Kidney (tissue), 14 donors: Measurements from ENCODE around the gene KIF2B. TPM values are rescaled to one million over a fixed set of nuclear protein-coding genes. Genes with fewer than 3 reads are reported as not detected.
"Not testable (repeated sequence)": the region's sequence is repeated elsewhere in the genome, so short reads cannot be mapped to it uniquely, and the experiment has no call there.

Source experiments
- DNase-seq, 5 donors: peaks; one replicate each; pipeline ENCODE4 v3.0.0-alpha.2; 2013 to 2020
- FAIRE-seq: peaks from 2 replicates; lab custom pipeline; 2012; peaks lifted over from hg19 to GRCh38; lab: Jason Lieb, UNC
- H3K27ac ChIP-seq, 2 donors: one replicate each; pipeline ENCODE4 v1.7.0; 2013; ENCODE audit warnings: low read depth in 2 of 2, low read length in 2 of 2, inconsistent platforms in 1 of 2
- H3K27me3 ChIP-seq: one replicate; pipeline ENCODE4 v1.7.1; 2013; ENCODE audit warnings: low read length, inconsistent platforms; ENCODE audit not compliant: control insufficient read depth, insufficient read depth
- H3K36me3 ChIP-seq, 3 donors: one replicate each; pipeline versions ENCODE4 v1.7.0 to v1.7.1; 2013; ENCODE audit warnings: low read length in 3 of 3, control low read depth in 1 of 3, inconsistent platforms in 1 of 3; ENCODE audit not compliant: insufficient read depth in 3 of 3, control insufficient read depth in 2 of 3
- H3K4me1 ChIP-seq, 3 donors: one replicate each; pipeline versions ENCODE4 v1.7.0 to v1.7.1; 2013; ENCODE audit warnings: low read length in 3 of 3, inconsistent platforms in 1 of 3, low read depth in 1 of 3; ENCODE audit not compliant: control insufficient read depth in 2 of 3, insufficient read depth in 2 of 3
- H3K4me3 ChIP-seq, 3 donors: one replicate each; pipeline versions ENCODE4 v1.7.0 to v1.8.1; 2013; ENCODE audit warnings: low read length in 3 of 3, control low read depth in 1 of 3, inconsistent platforms in 1 of 3
- H3K9ac ChIP-seq, 3 donors: one replicate each; pipeline versions ENCODE4 v1.7.0 to v1.7.1; 2013; ENCODE audit warnings: low read length in 3 of 3, control low read depth in 1 of 3, inconsistent platforms in 1 of 3
- H3K9me3 ChIP-seq, 3 donors: one replicate each; pipeline versions ENCODE4 v1.7.0 to v1.7.1; 2013; ENCODE audit warnings: low read length in 3 of 3, control low read depth in 1 of 3, inconsistent platforms in 1 of 3; ENCODE audit not compliant: control insufficient read depth in 2 of 3, insufficient read depth in 1 of 3
- CTCF ChIP-seq: IDR thresholded peaks from 3 replicates; pipeline ENCODE4 v1.5.1; 2012; ENCODE audit warnings: mild to moderate bottlenecking, moderate library complexity, borderline replicate concordance; ENCODE audit not compliant: insufficient read depth; ENCODE audit errors: extremely low read depth
- intact Hi-C: fragments of 100-400 bp; cut with DNase I; formaldehyde crosslinking; loops from one replicate; pipeline ENCODE4 v1.11.1; 2022
- polyA plus RNA-seq: library from polyadenylated mRNA; stranded (reverse); fragments of 350-450 nt; fragmentation: Illumina TruSeq; extraction: RNeasy Lipid Tissue Mini Kit (QIAGEN cat#74804); gene quantifications from one replicate; pipeline ENCODE4 v1.2.3, GENCODE V29; 2014; ENCODE audit warnings: low read depth, low replicate concordance; ENCODE audit not compliant: insufficient read depth
- total RNA-seq: library from RNA; stranded (reverse); fragmentation: NEBNext Ultra II Directional; extraction: Animal tissue kit (Norgen Biotek cat#: 25700); gene quantifications from one replicate; pipeline ENCODE4 v1.2.1, GENCODE V29; 2021
- donor health status: control.
- donor health status: control.
- donor health status: control.
- donor health status: control.
- donor health status: control.
- donor health status: DM: yes; HTN: yes; CAD: no.
- donor health status: Normal renal cell carcinoma (clear cell type).

Gene KIF2B
- total and polyA plus RNA-seq, 2 donors from 2014 or later: not detected

GRCh38 chr17:53823341-53824050 lies 769 bp downstream of the KIF2B start:
- H3K4me1 ChIP-seq: no peaks in the 10 kb centered on the region
- no peak for FAIRE-seq
- intact Hi-C loops: no loop called here
- H3K27me3 ChIP-seq: no peaks in the 10 kb centered on the region
- no peak for TF ChIP-seq CTCF
- no peak overlapping the region for H3K27ac ChIP-seq
- no peaks in the 10 kb centered on the region for H3K36me3 ChIP-seq
- no peak for DNase-seq
- H3K4me3 ChIP-seq: no peak overlapping the region
- no peak overlapping the region for H3K9ac ChIP-seq
- no peaks in the 10 kb centered on the region for H3K9me3 ChIP-seq

GRCh38 chr17:53834771-53835170 lies 12.0 kb downstream of the KIF2B start:
- H3K36me3 ChIP-seq, intact Hi-C loops, FAIRE-seq, H3K9me3 ChIP-seq, H3K9ac ChIP-seq, H3K4me3 ChIP-seq, H3K27me3 ChIP-seq, H3K27ac ChIP-seq, DNase-seq, H3K4me1 ChIP-seq: not testable (repeated sequence)

GRCh38 chr17:53837131-53837530 lies 14.4 kb downstream of the KIF2B start:
- Histone ChIP-seq H3K4me1 (no peaks in the 10 kb centered on the region), H3K9me3 (peaks cover 0 to 4% (median 0%) of the 10 kb centered on the region in 3 donors), H3K9ac (no peak overlapping the region), H3K36me3 (no peaks in the 10 kb centered on the region), H3K27ac (no peak overlapping the region), H3K4me3 (no peak overlapping the region), H3K27me3 (no peaks in the 10 kb centered on the region)
- FAIRE-seq (no peak), DNase-seq (no peak)
- intact Hi-C loops: no loop called here
- no peak for TF ChIP-seq CTCF

GRCh38 chr17:53844491-53845107 lies 21.9 kb downstream of the KIF2B start:
- H3K4me1 ChIP-seq: no peaks in the 10 kb centered on the region

More at GRCh38 chr17:53844491-53845107, 21.9 kb downstream of the KIF2B start:
- no peaks in the 10 kb centered on the region for H3K36me3 ChIP-seq
- no peaks in the 10 kb centered on the region for H3K27me3 ChIP-seq
- no peak overlapping the region for H3K9ac ChIP-seq
- no peak overlapping the region for H3K4me3 ChIP-seq
- DNase-seq (no peak), FAIRE-seq (no peak)
- H3K27ac ChIP-seq: no peak overlapping the region
- intact Hi-C loops: no loop called here
- no peak for TF ChIP-seq CTCF
- peaks cover 0 to 4% (median 2%) of the 10 kb centered on the region in 3 donors for H3K9me3 ChIP-seq
